Skin epidermis (tissue), 12 donors: Measurements from ENCODE around the gene BCAS4.
"Not testable (repeated sequence)": the region's sequence is repeated elsewhere in the genome, so short reads cannot be mapped to it uniquely, and the experiment has no call there.

Experiments
- H3K27ac ChIP-seq, 21 experiments: fragments of 200-600 bp; sonication (generic) in 11 of 21; one replicate each; pipeline ENCODE4 v1.5.0; 2020; ENCODE audit warnings: mild to moderate bottlenecking in 3 of 21, inconsistent platforms in 2 of 21, moderate library complexity in 2 of 21
- H3K4me3 ChIP-seq, 7 experiments: fragments of 200-600 bp; sonication (generic) in 2 of 7; one replicate each; pipeline ENCODE4 v1.5.0; 2020; ENCODE audit warnings: inconsistent platforms in 2 of 7, mild to moderate bottlenecking in 2 of 7, moderate library complexity in 1 of 7

Gene BCAS4, protein sequence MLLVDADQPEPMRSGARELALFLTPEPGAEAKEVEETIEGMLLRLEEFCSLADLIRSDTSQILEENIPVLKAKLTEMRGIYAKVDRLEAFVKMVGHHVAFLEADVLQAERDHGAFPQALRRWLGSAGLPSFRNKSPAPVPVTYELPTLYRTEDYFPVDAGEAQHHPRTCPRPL

GRCh38 chr20:50794846-50795634, at the start of gene BCAS4:
Gene BCAS4 (plus strand): TSS chr20:50795061. CDS start chr20:50795084, 23 bp downstream.
- peak within 1 kb of the TSS in 15 of 21 experiments; percentile 8 to 74 (median 48) for H3K27ac ChIP-seq
- H3K4me3 ChIP-seq = peak within 1 kb of the TSS; percentile 63 to 77 (median 72)

- no peak overlapping the region for H3K27ac ChIP-seq
- H3K4me3 ChIP-seq = no peak overlapping the region
These were observed 49.2 kb upstream of the BCAS4 start for GRCh38 chr20:50745634-50746137.

DNA sequence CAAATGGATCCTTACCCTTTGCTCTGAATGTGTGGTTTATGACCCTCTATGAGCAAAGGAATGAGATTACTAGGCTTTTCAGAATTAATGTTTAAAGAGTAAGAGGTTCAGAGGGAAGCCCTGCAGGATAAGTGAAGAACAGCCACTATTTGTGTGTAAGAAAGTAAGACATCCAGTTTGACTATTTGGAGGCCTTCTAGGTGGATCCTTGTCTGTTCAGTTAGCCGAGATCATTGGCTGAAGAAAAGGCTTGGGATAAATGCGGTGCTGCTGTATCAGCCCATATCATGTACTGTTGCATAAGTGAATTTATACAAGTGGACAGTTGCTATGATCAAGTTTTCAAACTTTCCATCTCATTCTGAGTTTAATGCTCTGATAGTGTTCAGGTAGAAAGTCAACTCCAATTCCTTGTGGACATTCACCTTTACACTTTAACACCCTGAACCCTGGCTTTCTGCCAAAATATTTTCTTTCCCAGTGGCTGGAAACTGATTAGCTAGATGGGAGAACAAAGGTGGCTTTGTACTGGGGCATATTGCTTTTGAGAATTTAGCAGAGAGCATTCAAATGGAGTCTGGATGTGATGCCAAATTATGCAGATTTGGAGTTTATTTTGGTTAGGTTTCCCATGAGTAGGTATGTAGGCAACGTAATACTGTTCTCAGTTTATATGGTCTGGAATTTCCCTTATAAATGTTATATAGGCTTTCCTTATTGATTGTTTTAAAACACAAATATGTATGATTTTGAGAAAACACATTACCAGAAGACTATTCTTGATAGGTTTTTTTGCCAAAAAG, 48.5 kb upstream of the BCAS4 start:
- Histone ChIP-seq H3K4me3 (no peak overlapping the region), H3K27ac (no peak overlapping the region)

- Histone ChIP-seq H3K4me3 (no peak overlapping the region), H3K27ac (no peak overlapping the region)
These were observed 47.6 kb upstream of the BCAS4 start for GRCh38 chr20:50747275-50747674.

- Histone ChIP-seq H3K4me3 (no peak overlapping the region), H3K27ac (peak overlapping the region in 1 of 21 experiments; percentile 2)
These were observed 44.7 kb upstream of the BCAS4 start for GRCh38 chr20:50750145-50750671.

DNA sequence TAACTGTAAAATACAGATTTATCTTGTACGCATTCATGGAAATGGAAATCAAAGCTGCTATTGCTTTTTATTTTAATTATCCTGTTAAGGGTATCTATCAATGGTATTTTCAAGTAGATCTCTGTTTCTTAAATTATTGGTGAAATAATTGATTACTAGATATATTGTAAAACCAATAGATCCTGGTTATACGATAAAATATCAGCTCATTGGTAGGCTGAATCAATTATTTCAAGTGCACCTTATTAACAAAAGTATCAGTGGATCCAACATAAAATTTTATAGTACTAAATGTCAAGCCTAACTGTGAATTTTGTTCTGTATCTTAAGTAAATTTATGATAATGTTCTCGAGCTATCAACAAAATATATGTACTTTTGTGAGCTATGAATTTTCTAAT, 41.7 kb upstream of the BCAS4 start:
- H3K27ac ChIP-seq = no peak overlapping the region
- no peak overlapping the region for H3K4me3 ChIP-seq

DNA sequence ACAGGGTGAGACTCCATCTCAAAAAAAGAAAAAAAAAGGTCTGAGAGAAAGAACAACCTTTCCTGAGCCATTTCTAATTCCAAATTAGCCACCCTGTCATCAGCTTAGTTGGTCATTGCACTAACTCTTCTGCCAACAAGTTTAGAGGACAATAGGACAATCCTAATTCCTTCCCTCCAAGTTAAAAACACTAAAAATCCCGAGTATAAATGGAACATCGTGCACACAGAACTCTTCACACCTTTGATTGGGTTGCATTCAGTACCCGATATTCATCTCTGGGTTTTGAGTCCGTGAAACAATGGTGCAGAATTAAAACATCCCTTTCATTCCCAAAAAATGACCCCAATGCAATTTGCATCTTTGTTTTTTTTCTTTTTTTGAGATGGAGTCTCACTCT, 40.4 kb upstream of the BCAS4 start:
- H3K27ac ChIP-seq = no peak overlapping the region
- H3K4me3 ChIP-seq = no peak overlapping the region

DNA sequence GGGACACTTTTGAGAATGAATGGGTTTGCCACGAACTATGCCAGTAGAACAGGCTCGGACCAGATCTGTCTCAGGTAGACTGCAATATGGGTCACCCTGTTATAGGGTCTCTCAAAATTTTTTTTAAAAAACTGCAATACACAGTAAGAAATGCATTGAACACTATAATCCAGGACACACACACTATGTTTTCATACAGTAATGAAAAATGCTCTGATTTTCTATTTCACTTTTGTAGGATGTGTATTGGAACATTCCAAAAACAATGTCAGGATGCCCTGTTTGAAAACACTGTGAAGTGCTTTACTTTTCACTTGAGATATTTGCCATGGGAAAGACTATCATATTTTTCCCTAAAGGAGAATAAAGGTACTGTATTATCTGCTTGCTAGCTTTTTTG, 38.4 kb upstream of the BCAS4 start:
- H3K27ac ChIP-seq = no peak overlapping the region
- H3K4me3 ChIP-seq = no peak overlapping the region

DNA sequence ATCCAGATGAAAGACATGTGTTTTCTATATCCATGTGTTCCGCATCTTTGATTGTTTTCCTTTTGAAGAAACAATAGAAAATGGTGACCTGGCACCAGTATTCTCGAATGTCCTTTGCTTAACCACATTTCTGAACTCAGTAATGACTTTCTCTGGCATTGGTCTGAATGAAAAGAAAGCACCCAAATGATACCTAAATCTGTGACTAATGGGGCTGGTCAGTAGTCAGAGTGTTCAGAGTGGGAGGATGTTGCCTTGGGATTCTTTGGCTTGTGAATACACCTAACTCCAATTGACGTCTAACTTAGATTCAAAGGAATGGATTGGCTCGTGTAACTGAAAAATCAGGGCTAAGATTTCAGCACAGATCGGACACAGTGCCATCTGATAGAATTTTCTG, 36.4 kb upstream of the BCAS4 start:
- Histone ChIP-seq H3K27ac (no peak overlapping the region), H3K4me3 (no peak overlapping the region)

DNA sequence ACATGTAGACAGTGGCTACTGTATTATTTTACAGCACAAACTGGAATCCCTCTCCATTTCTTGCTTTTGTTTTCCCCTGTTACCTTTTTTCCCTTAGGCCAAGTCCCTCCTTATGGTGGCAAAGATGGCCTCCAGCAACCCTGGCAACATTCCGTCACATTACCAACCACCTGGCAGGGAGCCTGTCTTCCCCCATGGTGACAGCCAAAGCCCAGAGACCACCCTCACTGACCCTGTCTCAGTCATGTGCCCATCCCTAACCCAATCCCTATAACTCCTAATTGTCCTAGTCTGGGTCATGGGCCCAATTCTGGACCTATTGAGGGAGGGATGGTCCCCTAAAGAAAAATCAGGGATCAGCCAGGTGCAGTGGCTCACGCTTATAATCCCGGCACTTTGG, 35.9 kb upstream of the BCAS4 start:
- Histone ChIP-seq H3K4me3 (no peak overlapping the region), H3K27ac (no peak overlapping the region)

DNA sequence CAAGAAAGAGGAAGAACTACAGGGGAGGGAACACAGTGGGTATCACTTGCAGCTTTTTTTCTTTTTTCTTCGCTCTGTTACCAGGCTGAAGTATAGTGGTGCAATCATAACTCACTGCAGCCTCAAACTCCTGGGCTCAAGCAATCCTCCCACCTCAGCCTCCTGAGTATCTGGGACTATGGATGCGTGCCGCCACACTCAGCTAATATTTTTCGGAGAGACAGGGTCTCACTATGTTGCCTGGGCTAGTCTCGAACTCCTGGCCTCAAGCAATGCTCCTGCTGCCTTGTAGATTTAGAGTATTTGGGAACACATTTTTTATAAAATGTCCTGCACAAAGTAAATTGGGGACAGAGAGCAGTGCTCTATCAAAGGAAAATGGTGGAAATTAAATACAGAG, 35.2 kb upstream of the BCAS4 start:
- Histone ChIP-seq H3K4me3 (no peak overlapping the region), H3K27ac (no peak overlapping the region)

- Histone ChIP-seq H3K4me3 (no peak overlapping the region), H3K27ac (peak overlapping the region in 10 of 21 experiments; percentile 11 to 62 (median 42))
These were observed 32.8 kb upstream of the BCAS4 start for GRCh38 chr20:50762045-50762422.

- no peak overlapping the region for H3K4me3 ChIP-seq
- H3K27ac ChIP-seq = peak overlapping the region in 11 of 21 experiments; percentile 11 to 62 (median 43)
These were observed 32.2 kb upstream of the BCAS4 start for GRCh38 chr20:50762435-50763220.

GRCh38 chr20:50763550-50764458, 31.1 kb upstream of the BCAS4 start:
- peak overlapping the region in 1 of 21 experiments; percentile 60 for H3K27ac ChIP-seq
- not testable (repeated sequence) for H3K4me3 ChIP-seq

- H3K4me3 ChIP-seq, H3K27ac ChIP-seq: not testable (repeated sequence)
These were observed 29.6 kb upstream of the BCAS4 start for GRCh38 chr20:50765251-50765650.

- Histone ChIP-seq H3K4me3 (no peak overlapping the region), H3K27ac (no peak overlapping the region)
These were observed 29.2 kb upstream of the BCAS4 start for GRCh38 chr20:50765674-50766073.

- H3K27ac ChIP-seq, H3K4me3 ChIP-seq: not testable (repeated sequence)
These were observed 27.7 kb upstream of the BCAS4 start for GRCh38 chr20:50766955-50767809.

DNA sequence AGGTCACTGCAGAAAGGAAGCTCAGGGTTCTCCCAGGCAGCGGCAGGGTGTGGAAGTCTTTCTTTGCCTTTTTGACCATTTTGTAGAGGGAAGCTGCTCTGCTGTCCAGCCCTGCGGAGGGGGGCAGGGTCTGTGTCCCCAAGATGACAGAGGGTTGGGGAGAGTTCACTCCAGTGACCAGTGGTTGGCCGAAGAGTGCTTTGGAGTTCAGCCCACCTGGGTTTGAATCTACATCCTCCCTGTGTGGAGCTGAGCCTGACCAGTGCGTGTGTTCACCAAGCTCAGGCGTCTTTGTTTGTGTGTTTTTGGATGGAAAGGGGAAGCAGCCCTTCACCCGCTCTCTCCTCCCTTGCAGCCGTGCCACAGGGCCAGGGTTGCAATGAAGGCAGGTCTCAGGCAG, 25.9 kb upstream of the BCAS4 start:
- not testable (repeated sequence) for H3K27ac ChIP-seq, H3K4me3 ChIP-seq
